OCI-LY7 (cell line): ENCODE results near the gene KCNIP4. TPM values are rescaled to one million over a fixed set of nuclear protein-coding genes. Genes with fewer than 3 reads are reported as not detected.

Experiments used
- BruUV-seq: library from RNA; stranded (reverse); fragments of 400-500 nt; replicated peaks from 2 replicates; lab custom pipeline; 2021; lab: Mats Ljungman, UMichigan
- CTCF ChIA-PET: fragments of 300-600 bp; sonication (Branson Sonifier 250); formaldehyde crosslinking; loops from one replicate; lab custom pipeline; 2022; ENCODE audit warnings: antibody characterized with exemption; ENCODE audit not compliant: unreplicated experiment; lab: Charles Lee
- POLR2A ChIA-PET: fragments of 300-600 bp; sonication (Branson Sonifier 250); formaldehyde crosslinking; loops from one replicate; lab custom pipeline; 2022; ENCODE audit warnings: antibody characterized with exemption; lab: Charles Lee
- DNase-seq: peaks from one replicate; pipeline ENCODE4 v3.0.0-alpha.2; 2015; ENCODE audit warnings: low spot score
- H2AFZ ChIP-seq: fragments of 200-600 bp; sonication (generic), shearing (Covaris generic); 2 replicates; pipeline ENCODE4 v1.6.1; 2014; ENCODE audit warnings: mild to moderate bottlenecking, antibody characterized with exemption, low read length, moderate library complexity
- H3K27ac ChIP-seq: fragments of 200-600 bp; sonication (generic); 2 replicates; pipeline ENCODE4 v1.5.1; 2014; ENCODE audit warnings: mixed run types, low read depth, mild to moderate bottlenecking, moderate library complexity, low read length, inconsistent platforms; ENCODE audit not compliant: poor library complexity, severe bottlenecking
- H3K36me3 ChIP-seq: fragments of 200-600 bp; sonication (generic); 2 replicates; pipeline ENCODE4 v1.6.1; 2014; ENCODE audit warnings: mild to moderate bottlenecking, antibody characterized with exemption, low read length, moderate library complexity, mixed read lengths; ENCODE audit not compliant: insufficient read depth
- H3K4me1 ChIP-seq: fragments of 200-600 bp; sonication (generic); 2 replicates; pipeline ENCODE4 v1.5.1; 2014; ENCODE audit warnings: mild to moderate bottlenecking, low read length; ENCODE audit not compliant: insufficient read depth, poor library complexity, severe bottlenecking
- H3K4me2 ChIP-seq: fragments of 200-600 bp; sonication (generic); 2 replicates; pipeline ENCODE4 v1.6.1; 2014; ENCODE audit warnings: mild to moderate bottlenecking, low read length
- H3K4me3 ChIP-seq: fragments of 200-600 bp; sonication (generic); 2 replicates; pipeline ENCODE4 v1.5.1; 2014; ENCODE audit warnings: mild to moderate bottlenecking, low read depth, low read length; ENCODE audit not compliant: poor library complexity, severe bottlenecking
- H3K79me2 ChIP-seq: fragments of 200-600 bp; sonication (generic); 2 replicates; pipeline ENCODE4 v1.6.1; 2016; ENCODE audit warnings: low read depth, mild to moderate bottlenecking, low read length, moderate library complexity, mixed read lengths; ENCODE audit not compliant: insufficient read depth
- H3K9me2 ChIP-seq: fragments of 200-600 bp; sonication (generic); 2 replicates; pipeline ENCODE4 v1.6.1; 2016; ENCODE audit warnings: mild to moderate bottlenecking, low read length, mixed read lengths; ENCODE audit not compliant: insufficient read depth
- H3K9me3 ChIP-seq: fragments of 200-600 bp; sonication (generic); 2 replicates; pipeline ENCODE4 v1.6.1; 2014; ENCODE audit warnings: mild to moderate bottlenecking, mixed run types, low read length, mixed read lengths
- H4K20me1 ChIP-seq: fragments of 200-600 bp; sonication (generic); 2 replicates; pipeline ENCODE4 v1.6.1; 2014; ENCODE audit warnings: mild to moderate bottlenecking, antibody characterized with exemption, low read length, moderate library complexity, mixed read lengths; ENCODE audit not compliant: insufficient read depth
- CTCF ChIP-seq: fragments of 200-600 bp; sonication (generic); conservative IDR thresholded peaks from 2 replicates; pipeline ENCODE4 v1.5.1; 2014; ENCODE audit warnings: mild to moderate bottlenecking, antibody characterized with exemption, low read length, moderate library complexity, mixed read lengths
- EZH2phosphoT487 ChIP-seq: fragments of 200-600 bp; sonication (generic); IDR thresholded peaks from 2 replicates; pipeline ENCODE4 v1.6.1; 2018; ENCODE audit warnings: low read depth, borderline replicate concordance, mild to moderate bottlenecking, mixed run types, antibody characterized with exemption, low read length, moderate library complexity, mixed read lengths
- intact Hi-C: fragments of 100-400 bp; cut with micrococcal nuclease; formaldehyde crosslinking; loops from one replicate; pipeline ENCODE4 v1.10.0; 2022; ENCODE audit not compliant: unreplicated experiment
- total RNA-seq, 2 experiments: library from RNA; depleted of rRNA in 1 of 2; stranded (reverse); fragments of >200 nt in 1 of 2; shearing (Covaris generic) in 1 of 2; gene quantifications; 2 replicates each; pipeline ENCODE4 v1.2.3, GENCODE V29; 2014 to 2022

The KCNIP4 gene
- total RNA-seq, 2 experiments from 2014 or later: not detected

- no peaks in the 10 kb centered on the region for H3K79me2 ChIP-seq
- H2AFZ ChIP-seq: no peak overlapping the region
- intact Hi-C loops: no loop called here
- no peaks in the 10 kb centered on the region for H3K36me3 ChIP-seq
- no peaks in the 10 kb centered on the region for H4K20me1 ChIP-seq
- POLR2A ChIA-PET: no interaction called here
- no peak overlapping the region for H3K27ac ChIP-seq
- no peaks in the 10 kb centered on the region for H3K9me3 ChIP-seq
- CTCF ChIA-PET: no interaction called here
- no TSS peak for BruUV-seq
- DNase-seq: no peak
- TF ChIP-seq EZH2phosphoT487 (no peak), CTCF (no peak)
- no peak overlapping the region for H3K4me3 ChIP-seq
- H3K4me2 ChIP-seq: no peak overlapping the region
- no peaks in the 10 kb centered on the region for H3K9me2 ChIP-seq
- H3K4me1 ChIP-seq: no peaks in the 10 kb centered on the region
Measured at GRCh38 chr4:20895208-20895607, 1053.4 kb downstream of the KCNIP4 start.

- Histone ChIP-seq H3K27ac (no peak overlapping the region), H3K36me3 (no peaks in the 10 kb centered on the region), H3K4me1 (no peaks in the 10 kb centered on the region), H2AFZ (no peak overlapping the region), H3K79me2 (no peaks in the 10 kb centered on the region), H3K4me3 (no peak overlapping the region), H3K9me3 (no peaks in the 10 kb centered on the region), H3K4me2 (no peak overlapping the region), H4K20me1 (no peaks in the 10 kb centered on the region), H3K9me2 (no peaks in the 10 kb centered on the region)
- BruUV-seq: no TSS peak
- TF ChIP-seq EZH2phosphoT487 (no peak), CTCF (no peak)
- ChIA-PET CTCF (no interaction called here), POLR2A (interaction anchor here (0.6 kb wide), 1 partner anchor 8 kb away, joined by 3 read pairs; no protein-coding TSS in a partner anchor)
- intact Hi-C loops: no loop called here
- no peak for DNase-seq
Measured at GRCh38 chr4:20890761-20891160, 1057.8 kb downstream of the KCNIP4 start.

GRCh38 chr4:20889901-20890300, 1058.7 kb downstream of the KCNIP4 start:
- no peaks in the 10 kb centered on the region for H3K9me2 ChIP-seq
- ChIA-PET CTCF (no interaction called here), POLR2A (no interaction called here)
- H3K4me2 ChIP-seq: no peak overlapping the region
- no peak overlapping the region for H2AFZ ChIP-seq
- H3K4me1 ChIP-seq: no peaks in the 10 kb centered on the region
- no peaks in the 10 kb centered on the region for H3K79me2 ChIP-seq
- intact Hi-C loops: no loop called here
- no peak for DNase-seq
- H3K4me3 ChIP-seq: no peak overlapping the region
- H3K36me3 ChIP-seq: no peaks in the 10 kb centered on the region
- H4K20me1 ChIP-seq: no peaks in the 10 kb centered on the region
- no TSS peak for BruUV-seq
- H3K27ac ChIP-seq: no peak overlapping the region
- TF ChIP-seq CTCF (no peak), EZH2phosphoT487 (no peak)
- no peaks in the 10 kb centered on the region for H3K9me3 ChIP-seq
